ENCODE results near the gene TRAF2.

Gene TRAF2

GRCh38 chr9:136960212-136960937, 74.1 kb downstream of the TRAF2 start:
- TF ChIP-seq SIN3A (IDR thresholded peaks at IDR 0.05; ENCODE audit: borderline replicate concordance, insufficient read depth, low read length): no peak
- TF ChIP-seq FOXP2 (optimal IDR thresholded peaks at IDR 0.05; ENCODE audit: borderline replicate concordance, extremely low read depth, extremely low read length, insufficient read depth): no peak
- TF ChIP-seq TAF1 (IDR thresholded peaks at IDR 0.05; ENCODE audit: borderline replicate concordance, insufficient read depth, low read length): no peak
- TF ChIP-seq POLR2AphosphoS5 (IDR thresholded peaks at IDR 0.05; ENCODE audit: low read depth, low read length): no peak
- no peak for TF ChIP-seq REST (IDR thresholded peaks at IDR 0.05; ENCODE audit: insufficient read depth in 1 of 2, low read depth in 2 of 2, low read length in 2 of 2)

GRCh38 chr9:136960938-136961275, 74.6 kb downstream of the TRAF2 start:
- no peak for TF ChIP-seq POLR2AphosphoS5 (IDR thresholded peaks at IDR 0.05; ENCODE audit: low read depth, low read length)
- TF ChIP-seq TAF1 (IDR thresholded peaks at IDR 0.05; ENCODE audit: borderline replicate concordance, insufficient read depth, low read length): no peak
- no peak for TF ChIP-seq FOXP2 (optimal IDR thresholded peaks at IDR 0.05; ENCODE audit: borderline replicate concordance, extremely low read depth, extremely low read length, insufficient read depth)
- TF ChIP-seq SIN3A (IDR thresholded peaks at IDR 0.05; ENCODE audit: borderline replicate concordance, insufficient read depth, low read length): no peak
- TF ChIP-seq REST (IDR thresholded peaks at IDR 0.05; ENCODE audit: insufficient read depth in 1 of 2, low read depth in 2 of 2, low read length in 2 of 2): no peak

- TF ChIP-seq SIN3A (IDR thresholded peaks at IDR 0.05; ENCODE audit: borderline replicate concordance, insufficient read depth, low read length) (no peak), REST (IDR thresholded peaks at IDR 0.05; ENCODE audit: insufficient read depth in 1 of 2, low read depth in 2 of 2, low read length in 2 of 2) (no peak)
Measured at GRCh38 chr9:136961279-136962065, 75.2 kb downstream of the TRAF2 start.

- TF ChIP-seq SIN3A (IDR thresholded peaks at IDR 0.05; ENCODE audit: borderline replicate concordance, insufficient read depth, low read length) (no peak), TAF1 (IDR thresholded peaks at IDR 0.05; ENCODE audit: borderline replicate concordance, insufficient read depth, low read length) (no peak), POLR2AphosphoS5 (IDR thresholded peaks at IDR 0.05; ENCODE audit: low read depth, low read length) (no peak), FOXP2 (optimal IDR thresholded peaks at IDR 0.05; ENCODE audit: borderline replicate concordance, extremely low read depth, extremely low read length, insufficient read depth) (no peak), REST (IDR thresholded peaks at IDR 0.05; ENCODE audit: insufficient read depth in 1 of 2, low read depth in 2 of 2, low read length in 2 of 2) (no peak)
Measured at GRCh38 chr9:136962163-136962562, 75.8 kb downstream of the TRAF2 start.
